GM18505 (cell line): ENCODE data around the gene AKAP10.
"Not testable (repeated sequence)": the region's sequence is repeated elsewhere in the genome, so short reads cannot be mapped to it uniquely, and the experiment has no call there.

Experiments
- ATAC-seq: cut with Tn5 transposase; IDR thresholded peaks from one replicate; pipeline ENCODE4 v1.9.1; 2021; ENCODE audit not compliant: unreplicated experiment
- POLR2A ChIP-seq: IDR thresholded peaks from 4 replicates; pipeline ENCODE4 v1.6.1; 2011; ENCODE audit warnings: borderline replicate concordance; ENCODE audit not compliant: insufficient read depth, insufficient read length; ENCODE audit errors: extremely low read depth

The AKAP10 gene

GRCh38 chr17:19996086-19996485 lies 18.5 kb upstream of the AKAP10 start:
- no peak for TF ChIP-seq POLR2A
- ATAC-seq = no peak

GRCh38 chr17:19992803-19993713 lies 15.4 kb upstream of the AKAP10 start:
- no peak for TF ChIP-seq POLR2A
- ATAC-seq = peak; percentile 86

GRCh38 chr17:19991252-19991885 lies 13.7 kb upstream of the AKAP10 start:
- TF ChIP-seq POLR2A = no peak

GRCh38 chr17:19987897-19988296 lies 10.3 kb upstream of the AKAP10 start:
- TF ChIP-seq POLR2A = no peak
- no peak for ATAC-seq

More at GRCh38 chr17:19991252-19991885, 13.7 kb upstream of the AKAP10 start:
- ATAC-seq = no peak

- TF ChIP-seq POLR2A = no peak
- no peak for ATAC-seq
These were observed 9.6 kb upstream of the AKAP10 start for GRCh38 chr17:19986941-19987861.

- ATAC-seq = no peak
- no peak for TF ChIP-seq POLR2A
These were observed 2.5 kb upstream of the AKAP10 start for GRCh38 chr17:19979917-19980770.

- TF ChIP-seq POLR2A = no peak
- no peak for ATAC-seq
These were observed 1.2 kb upstream of the AKAP10 start for GRCh38 chr17:19978805-19979211.

- ATAC-seq = peak; percentile 32
- no peak for TF ChIP-seq POLR2A
These were observed 678 bp upstream of the AKAP10 start for GRCh38 chr17:19978209-19978802.

- TF ChIP-seq POLR2A = no peak
- no peak for ATAC-seq
These were observed 2.0 kb downstream of the AKAP10 start for GRCh38 chr17:19975601-19976000.

GRCh38 chr17:19973156-19973555 lies 4.5 kb downstream of the AKAP10 start:
- ATAC-seq = no peak
- no peak for TF ChIP-seq POLR2A

GRCh38 chr17:19962954-19963353 lies 14.7 kb downstream of the AKAP10 start:
- not testable (repeated sequence) for ATAC-seq

GRCh38 chr17:19958023-19958422 lies 19.6 kb downstream of the AKAP10 start:
- ATAC-seq = no peak
- TF ChIP-seq POLR2A = no peak

GRCh38 chr17:19955099-19955498 lies 22.5 kb downstream of the AKAP10 start:
- no peak for ATAC-seq
- TF ChIP-seq POLR2A = no peak

- not testable (repeated sequence) for ATAC-seq
These were observed 26.2 kb downstream of the AKAP10 start for GRCh38 chr17:19951411-19951810.

GRCh38 chr17:19950624-19951195 lies 26.9 kb downstream of the AKAP10 start:
- ATAC-seq = not testable (repeated sequence)
